ENCODE data around the gene APBA2.

Gene APBA2

DNA sequence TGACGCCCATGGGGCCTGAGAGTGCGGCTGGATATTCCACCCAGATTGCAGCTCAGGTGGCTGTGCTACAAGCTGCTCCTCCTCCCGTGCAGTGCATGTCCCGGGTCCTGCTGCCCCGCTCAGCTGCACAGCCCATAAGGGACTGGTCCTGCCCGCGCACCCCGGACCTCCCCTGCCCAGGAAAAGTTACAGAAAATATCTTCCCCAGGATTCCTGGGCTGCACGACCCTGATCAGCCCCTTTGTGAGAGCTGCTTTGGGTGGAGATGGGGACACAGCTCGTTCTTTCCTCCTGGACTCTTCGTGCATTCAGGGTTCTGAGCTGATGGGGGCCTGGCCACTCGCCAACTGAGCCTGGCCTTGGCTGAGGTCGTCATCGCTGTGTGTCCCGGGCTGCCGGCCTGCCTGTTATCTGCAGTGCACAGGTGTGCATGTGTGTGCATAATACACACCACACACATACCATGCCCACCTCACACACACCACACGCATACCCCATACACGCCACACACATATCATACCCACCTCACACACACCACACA, 28.8 kb downstream of the APBA2 start:
- DNase-seq (ENCODE audit: low read depth in 1 of 2, low spot score in 1 of 2), result no peak

DNA sequence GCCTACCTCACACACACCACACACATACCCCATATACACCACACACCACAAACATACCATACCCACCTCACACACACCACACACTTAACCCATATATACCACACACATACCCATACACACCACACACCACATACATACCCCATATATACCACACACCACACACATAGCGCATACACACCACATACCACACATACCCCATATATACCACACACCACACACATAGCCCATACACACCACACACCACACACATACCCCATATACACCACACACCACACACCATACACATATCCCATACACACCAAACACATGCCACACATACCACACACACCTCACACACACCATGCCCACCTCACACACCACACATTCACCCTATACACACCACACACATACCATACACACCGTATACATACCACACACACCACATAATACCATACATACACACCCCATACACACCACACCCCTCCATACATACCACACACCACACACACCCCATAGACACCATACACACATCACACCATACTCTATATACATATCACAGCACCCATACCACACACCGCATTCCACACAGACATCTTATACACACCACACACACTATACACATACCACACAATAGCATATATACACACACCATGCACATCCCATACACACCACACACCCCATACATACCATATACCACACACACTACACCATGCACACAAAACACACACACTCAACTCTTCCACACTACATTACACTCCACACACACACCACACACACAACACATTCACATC, 29.5 kb downstream of the APBA2 start:
- DNase-seq (ENCODE audit: low read depth in 1 of 2, low spot score in 1 of 2), result no peak

DNA sequence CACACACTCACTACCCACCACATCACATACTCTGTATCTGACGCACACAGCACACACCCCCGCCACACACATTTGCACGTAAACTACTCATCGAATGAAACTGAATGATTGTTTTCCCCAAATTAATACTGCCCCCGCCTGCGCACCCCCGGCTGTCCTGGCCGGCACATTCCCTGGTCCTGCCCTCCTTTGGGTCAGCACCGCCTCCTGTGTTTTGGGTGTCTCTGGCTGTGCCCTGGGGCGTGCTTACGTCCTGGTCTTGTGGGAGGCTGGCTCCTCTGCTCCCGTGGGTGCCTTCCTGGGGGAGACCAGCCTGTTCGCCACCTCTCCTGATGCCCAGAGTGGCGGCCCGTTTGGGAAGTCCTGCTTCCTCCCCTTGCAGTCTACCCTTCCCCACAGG, 30.2 kb downstream of the APBA2 start:
- DNase-seq (ENCODE audit: low read depth in 1 of 2, low spot score in 1 of 2), result no peak

DNA sequence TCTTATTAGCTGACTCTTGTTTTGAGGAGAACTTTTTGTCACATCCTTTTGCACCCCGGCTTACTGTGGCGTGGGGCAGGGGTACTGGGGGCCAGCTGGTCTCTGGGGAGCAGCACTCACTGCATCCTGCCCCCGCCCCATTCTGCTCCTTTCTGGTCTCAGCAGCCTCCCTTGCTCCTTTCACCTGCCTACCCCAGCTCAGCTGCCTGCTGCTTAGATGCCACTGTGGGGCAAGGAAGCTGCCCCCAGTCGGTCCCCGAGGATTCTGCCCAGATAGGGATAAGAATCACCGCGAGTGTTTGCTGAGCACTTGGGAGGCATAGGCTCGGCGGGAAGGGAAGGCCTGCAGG, 32.0 kb downstream of the APBA2 start:
- DNase-seq (ENCODE audit: low read depth in 1 of 2, low spot score in 1 of 2), result no peak

DNA sequence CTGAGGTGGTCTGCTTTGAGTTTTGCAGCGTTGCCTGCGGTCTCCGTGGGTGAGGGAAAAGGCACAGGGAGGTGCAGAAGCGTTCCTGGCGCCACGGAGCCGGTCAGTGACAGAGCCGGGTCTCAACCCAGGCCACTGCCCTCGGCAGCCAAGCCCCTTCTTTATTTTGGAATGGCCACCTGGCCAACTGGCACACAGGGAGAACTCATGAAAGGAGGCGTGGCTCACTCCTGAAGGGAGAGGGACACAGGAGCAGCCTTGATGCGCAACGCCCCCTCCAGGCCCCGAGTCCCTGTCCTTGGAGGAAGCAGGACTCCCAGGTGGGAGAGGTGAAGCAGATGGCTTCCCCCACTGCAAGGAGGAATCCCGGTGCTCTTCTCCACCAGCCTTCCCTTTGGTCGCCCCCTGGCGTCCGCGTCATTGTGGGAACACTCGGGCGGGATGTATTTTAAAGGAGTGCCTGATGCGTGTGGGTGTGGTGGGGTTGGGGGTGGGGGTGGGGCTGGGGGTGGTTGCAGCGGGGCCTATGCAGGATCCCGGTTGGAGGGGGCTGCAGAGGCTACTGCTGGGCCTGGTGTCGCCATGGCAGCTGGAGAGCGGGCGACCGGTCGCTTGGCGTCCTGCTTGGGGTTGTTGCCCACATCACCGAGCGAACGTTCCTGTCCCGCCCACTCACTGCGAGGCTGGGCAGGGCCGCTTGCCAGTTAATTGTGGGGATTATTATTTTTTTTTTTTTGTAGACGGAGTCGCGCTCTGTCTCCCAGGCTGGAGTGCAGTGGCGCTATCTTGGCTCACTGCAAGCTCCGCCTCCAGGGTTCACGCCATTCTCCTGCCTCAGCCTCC, 32.6 kb downstream of the APBA2 start:
- no peak for DNase-seq (ENCODE audit: low read depth in 1 of 2, low spot score in 1 of 2)

DNA sequence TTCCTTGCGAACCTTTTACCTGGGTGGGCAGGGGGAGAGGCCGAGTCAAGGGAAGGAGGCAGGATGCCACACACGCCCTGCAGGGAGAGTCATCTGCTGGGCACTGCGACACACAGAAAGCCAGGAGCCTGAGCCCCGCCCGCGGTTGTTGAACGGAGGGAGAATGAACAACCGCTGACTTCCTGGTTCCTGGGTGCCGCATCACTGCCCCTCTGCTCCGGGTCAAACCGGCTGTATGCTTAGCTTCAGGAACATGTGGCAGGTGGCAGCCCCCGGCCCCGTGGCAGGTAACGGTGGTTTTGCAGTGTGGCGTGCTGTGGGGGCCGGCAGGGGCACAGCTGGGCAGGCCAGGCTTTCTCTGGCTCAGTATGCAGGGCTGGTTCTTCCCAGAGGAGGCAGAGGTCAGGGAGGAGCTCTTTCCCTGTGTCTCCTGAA, 33.4 kb downstream of the APBA2 start:
- DNase-seq (ENCODE audit: low read depth in 1 of 2, low spot score in 1 of 2), result peak in 1 of 2 donors; percentile 18

DNA sequence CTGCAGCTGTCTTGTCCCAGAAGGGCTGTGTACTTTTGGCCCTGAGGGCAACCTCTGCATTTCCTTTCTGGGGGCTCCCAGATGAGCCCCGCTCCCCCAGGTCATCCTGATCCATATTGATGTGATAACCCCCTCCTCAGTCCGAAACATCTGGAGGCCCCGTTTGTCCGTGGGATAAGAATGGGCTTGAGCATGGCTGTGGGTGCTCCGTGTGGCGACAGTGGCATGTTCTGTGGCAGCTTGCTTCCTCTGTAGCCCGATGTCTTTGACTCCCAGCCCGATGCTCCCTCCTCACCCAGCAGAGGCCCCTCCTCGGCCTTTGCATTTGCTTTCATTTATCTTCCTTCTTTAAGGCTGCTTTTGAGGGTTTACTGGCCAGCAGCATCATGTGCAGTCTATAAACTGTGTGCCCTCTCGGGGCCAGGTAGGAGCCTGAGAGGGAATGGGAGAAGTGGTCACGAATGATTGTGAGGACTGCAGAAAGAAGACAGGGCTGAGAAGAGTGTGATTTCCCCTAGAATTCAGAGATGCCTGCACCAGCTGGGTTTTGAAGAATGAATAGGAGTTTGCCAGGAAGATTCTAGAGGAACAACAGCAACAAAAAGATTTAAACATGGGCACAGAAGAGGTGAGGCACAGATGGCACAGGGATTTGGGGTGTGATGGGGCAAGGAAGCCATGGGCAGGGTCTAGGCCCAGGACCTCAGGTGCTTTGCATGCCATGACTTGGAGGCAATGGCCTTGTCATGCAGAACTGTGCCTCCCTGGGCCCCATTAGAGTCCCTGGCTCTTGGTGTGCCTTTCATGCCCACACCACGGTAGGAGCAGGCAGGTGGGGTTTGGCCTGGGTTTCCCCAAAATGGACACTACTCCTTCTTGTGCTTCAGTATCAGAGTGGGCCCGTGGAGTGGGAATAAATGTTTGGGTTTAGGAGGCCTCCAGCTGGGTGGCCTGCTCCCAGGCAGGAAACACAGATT, 34.2 kb downstream of the APBA2 start:
- no peak for DNase-seq (ENCODE audit: low read depth in 1 of 2, low spot score in 1 of 2)

DNA sequence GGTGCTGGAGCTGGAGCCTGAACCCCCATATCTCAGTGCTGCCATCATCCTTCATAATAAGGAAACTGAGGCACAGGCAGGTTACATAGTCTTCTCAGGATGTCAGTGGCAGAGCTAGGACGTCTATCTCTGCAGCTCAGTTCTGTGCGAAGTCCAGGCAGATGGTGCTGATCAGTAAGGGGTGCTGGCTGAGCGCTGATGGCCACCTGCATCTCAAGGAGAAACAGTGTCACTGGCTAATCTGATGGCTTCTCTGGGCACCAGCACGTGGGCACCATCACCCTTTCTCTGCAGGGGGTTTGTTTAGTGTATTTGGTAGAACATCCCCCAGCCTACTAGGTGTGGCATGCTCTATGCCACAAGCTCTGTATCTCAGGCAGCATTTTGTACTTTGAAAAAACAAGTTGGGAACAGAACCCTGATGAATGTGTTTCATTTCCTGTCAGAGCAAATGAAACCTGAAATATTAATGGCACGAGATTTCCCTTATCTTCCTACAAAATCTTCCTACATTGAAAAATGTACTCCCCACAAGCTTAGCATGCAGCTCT, 35.1 kb downstream of the APBA2 start:
- DNase-seq (ENCODE audit: low read depth in 1 of 2, low spot score in 1 of 2), result no peak

DNA sequence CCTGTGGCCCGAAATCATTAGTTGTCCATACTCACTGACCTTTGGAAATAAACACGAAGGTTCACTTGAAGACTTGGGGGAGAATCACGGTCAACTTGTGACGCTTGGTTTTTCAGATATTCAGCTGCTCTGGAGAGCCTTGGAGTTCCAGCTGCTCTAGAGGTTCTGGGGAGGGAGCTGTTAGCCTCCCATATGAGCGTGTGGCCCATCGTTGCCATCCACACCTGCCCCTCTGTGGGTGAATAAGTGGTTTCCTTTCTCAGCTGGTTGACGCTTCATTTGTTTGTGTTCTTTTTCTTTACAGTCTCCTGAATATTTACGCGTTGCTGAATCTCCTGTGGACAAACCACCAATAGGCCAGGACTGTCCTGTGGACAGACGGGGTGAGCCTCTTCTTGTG, 35.6 kb downstream of the APBA2 start:
- DNase-seq (ENCODE audit: low read depth in 1 of 2, low spot score in 1 of 2), result no peak

DNA sequence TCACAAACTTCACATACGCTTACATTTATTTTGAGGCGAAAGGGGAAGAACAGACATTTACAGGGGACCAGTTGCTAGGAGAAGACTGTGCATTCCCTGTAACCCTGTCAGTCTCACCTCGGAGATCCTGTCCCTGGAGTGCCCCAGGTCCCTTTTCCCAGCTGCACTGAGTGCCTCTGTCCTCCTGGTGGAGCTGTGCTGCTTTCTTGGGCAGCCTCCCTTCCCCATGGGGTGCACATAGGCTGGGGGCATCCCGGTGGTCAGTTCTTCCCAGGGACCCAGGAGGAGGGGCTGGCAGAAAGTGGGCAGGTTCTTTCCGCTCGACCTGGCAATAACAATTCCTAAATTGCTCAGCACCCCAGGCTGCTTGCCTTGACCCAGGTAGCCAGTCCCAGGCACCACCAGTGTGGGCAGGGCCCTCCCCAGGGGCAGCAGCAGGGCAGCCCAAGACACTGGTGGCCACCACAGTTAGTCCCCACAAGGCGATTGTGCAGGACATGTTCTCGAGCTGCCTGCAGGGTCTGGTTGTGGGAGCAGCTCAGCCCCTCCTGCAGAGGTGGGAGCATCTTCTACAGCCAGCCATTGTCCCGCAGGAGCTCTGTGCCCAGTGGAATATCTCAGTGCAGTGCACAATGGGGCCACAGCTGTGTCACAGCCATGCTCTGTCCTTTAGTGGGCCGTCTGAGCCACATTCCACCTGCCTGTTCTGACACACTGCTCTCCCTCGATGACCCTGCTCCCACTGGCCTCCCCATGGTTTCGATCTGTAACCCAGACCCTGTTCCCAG, 36.3 kb downstream of the APBA2 start:
- no peak for DNase-seq (ENCODE audit: low read depth in 1 of 2, low spot score in 1 of 2)

DNA sequence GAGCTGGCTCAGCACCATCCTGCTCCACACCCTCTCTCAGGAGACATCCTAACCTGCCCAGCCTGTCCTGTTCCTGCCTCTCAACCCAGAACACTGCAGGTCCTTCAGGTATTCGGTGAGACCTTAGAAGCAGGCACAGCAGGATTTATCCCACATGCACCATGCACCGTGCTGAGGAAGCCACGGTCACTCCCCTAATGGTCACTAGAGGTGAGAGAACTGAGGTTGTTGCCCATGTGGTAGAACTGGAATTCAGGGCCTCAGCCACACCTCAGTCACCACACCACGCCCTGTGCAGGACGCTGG, 36.9 kb downstream of the APBA2 start:
- DNase-seq (ENCODE audit: low read depth in 1 of 2, low spot score in 1 of 2), result no peak

DNA sequence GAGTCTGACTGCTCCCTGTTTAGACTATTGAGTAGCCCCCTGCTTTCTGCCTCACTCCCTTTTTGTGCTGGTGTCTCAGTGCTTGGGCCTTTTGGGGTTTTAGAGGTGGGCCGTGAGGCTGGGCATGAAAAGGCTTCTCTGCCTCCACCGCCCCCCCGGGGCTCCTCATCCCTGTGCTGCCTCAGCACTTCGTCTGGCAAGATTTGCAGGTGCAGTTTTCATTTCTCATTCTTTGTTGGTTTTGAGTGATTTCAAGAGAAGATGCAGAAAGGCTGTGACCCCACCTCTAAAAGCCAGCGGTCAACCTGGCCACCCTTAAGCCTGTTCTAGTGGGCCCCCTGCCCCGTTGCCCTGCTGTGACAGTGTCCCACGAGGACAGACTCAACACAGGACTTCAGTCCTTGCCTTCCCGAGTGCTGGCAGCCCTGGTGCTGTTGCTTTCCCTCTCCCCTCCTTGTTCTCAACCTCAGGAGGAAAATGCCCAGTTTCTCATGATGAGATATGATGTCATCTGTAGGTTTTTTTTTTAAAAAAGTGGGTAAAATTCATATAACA, 38.0 kb downstream of the APBA2 start:
- DNase-seq (ENCODE audit: low read depth in 1 of 2, low spot score in 1 of 2), result no peak

DNA sequence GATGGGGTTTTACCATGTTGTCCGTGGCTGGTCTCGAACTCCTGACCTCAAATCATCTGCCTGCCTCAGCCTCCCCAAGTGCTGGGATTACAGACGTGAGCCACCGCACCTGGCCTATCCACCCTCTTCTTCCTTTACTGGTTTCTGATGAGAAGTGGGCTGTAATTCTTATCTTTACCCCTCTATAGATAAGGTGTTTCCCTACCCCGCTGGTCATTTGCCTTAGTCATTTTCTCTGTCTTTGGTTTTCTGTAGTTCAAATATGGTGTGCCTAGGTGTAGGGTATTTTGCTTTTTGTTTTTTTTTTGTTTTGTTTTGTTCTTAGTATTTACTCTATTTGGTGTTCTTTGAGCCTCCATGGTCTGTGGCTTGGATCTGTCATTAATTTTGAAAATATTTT, 41.3 kb downstream of the APBA2 start:
- DNase-seq (ENCODE audit: low read depth in 1 of 2, low spot score in 1 of 2), result no peak

DNA sequence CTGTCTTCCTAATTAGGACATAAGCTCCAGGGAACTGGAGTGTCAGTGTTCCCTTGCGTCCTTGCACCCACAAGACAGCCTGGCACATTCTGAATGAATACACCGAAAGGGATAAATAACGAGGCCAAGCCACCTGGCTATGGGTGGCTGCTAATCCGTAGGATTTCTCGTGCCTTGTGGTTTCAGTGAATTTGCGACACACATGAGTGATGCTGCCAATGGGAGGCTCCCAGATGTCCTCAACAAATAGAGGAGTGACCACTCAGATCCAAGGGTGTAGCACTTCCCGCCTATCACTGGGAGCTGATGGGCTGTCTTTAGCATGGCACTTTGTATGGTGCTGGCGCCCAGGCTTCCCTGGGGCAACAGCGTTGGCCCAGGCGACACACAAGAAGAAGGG, 43.4 kb downstream of the APBA2 start:
- DNase-seq (ENCODE audit: low read depth in 1 of 2, low spot score in 1 of 2), result no peak

DNA sequence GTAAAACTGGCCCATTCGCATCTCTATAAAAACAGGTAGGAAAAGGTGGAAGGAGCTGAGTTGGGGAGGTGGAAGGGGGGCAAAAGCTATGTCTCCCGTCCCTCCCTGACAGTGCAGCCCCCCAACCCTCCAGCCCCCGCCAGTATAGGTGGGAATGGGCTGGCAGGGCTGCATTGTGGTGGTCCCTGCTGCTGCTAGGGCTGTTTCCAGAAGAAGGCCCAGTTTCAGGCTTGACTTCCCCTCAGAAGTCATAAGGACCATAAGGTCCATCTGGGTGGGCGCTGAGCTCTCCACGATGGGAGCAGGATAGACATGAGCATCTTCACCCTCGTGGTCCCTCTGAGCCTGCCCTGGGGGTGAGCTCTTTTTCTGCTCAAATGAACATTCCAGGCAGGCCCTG, 44.2 kb downstream of the APBA2 start:
- no peak for DNase-seq (ENCODE audit: low read depth in 1 of 2, low spot score in 1 of 2)

DNA sequence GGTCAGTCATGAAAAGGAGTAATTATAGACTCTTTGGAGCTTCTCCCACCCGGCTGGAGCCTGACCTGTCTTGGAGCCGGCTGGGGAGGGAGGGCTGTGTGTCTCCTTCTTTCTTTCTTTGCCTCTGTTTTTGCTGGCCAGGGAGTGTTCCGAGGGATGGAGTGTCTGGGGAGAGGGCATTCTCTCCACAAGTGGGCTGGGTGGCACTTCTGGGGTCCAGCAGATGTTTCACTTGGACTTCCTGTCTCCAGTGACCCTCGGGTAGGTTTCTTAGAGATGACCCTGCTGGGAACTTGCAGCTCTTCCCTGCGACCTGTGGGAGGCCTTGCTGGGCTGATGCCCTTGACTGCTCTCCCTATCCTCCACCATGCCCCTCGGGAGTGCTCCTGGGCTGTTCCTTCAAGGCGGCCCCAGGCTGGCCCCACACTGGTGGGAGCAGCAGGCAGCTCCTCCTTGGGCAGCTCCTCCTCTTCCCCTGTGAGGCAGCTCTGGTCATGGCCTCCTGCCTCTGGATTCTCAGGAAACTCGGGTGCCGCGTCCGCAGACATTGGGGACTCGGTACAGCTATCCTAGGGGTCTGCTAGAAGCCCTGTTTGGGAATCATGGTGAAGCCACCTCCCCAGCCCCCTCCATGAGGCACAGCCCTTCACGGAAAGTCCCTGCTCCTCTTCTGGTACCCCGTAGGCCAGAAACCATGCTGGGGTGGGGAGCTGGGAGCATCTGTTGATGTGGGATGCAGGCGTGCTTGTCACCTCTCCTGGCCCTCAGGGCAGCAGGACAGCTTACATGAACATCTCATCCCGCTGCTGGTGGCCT, 44.9 kb downstream of the APBA2 start:
- no peak for DNase-seq (ENCODE audit: low read depth in 1 of 2, low spot score in 1 of 2)

DNA sequence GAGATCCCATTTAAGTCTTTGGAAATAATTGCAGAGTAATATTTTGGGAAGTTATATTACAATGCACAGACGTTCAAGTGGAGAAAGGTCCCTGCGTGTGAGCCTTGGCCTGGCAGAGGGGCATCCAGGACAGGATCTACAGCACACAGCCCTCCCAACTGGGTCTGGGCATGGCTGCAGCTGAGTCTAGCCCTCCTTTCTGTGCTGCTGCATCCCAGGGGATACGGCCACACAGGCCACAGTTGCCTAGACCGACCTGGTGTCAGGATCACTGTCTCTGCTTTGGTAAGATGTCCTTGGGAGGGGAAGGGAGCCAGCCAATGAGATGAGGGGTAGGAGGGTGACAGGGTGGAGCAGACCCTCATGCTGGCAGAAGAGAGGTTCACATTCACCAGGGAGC, 46.1 kb downstream of the APBA2 start:
- no peak for DNase-seq (ENCODE audit: low read depth in 1 of 2, low spot score in 1 of 2)

DNA sequence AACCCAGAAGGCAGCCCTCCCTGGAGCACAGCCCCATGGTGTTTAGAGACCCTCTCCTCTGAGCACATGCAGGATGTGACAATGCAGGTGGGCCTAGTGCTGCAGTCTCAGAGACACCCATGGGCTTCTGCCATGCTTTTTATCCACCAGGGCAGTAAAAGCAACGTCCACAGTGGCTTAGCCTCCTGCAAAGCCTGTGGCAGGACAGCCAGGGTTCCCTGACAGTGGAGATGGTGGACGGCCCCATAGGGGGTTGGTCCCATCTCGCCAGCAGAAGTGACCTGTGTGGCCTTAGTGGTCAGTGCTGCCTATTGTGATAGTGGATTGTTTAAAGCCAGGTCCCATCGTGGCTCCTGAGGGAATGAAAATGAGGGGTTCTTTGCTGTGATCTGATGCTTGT, 46.6 kb downstream of the APBA2 start:
- DNase-seq (ENCODE audit: low read depth in 1 of 2, low spot score in 1 of 2), result no peak
